Neural cell (in vitro differentiated cells): Measurements from ENCODE around the gene ZRANB1.

Experiments used
- EZH2 ChIP-seq: fragments of 200-600, 300-800 bp; shearing (Covaris generic), sonication (generic); IDR thresholded peaks from 2 replicates; pipeline ENCODE4 v1.6.1; 2014; ENCODE audit warnings: antibody characterized with exemption, low read length, borderline replicate concordance, mild to moderate bottlenecking; ENCODE audit not compliant: insufficient read depth, poor library complexity, severe bottlenecking
- TF ChIP-seq, protein P1 (sequence below): fragments of 450-650 bp; IDR thresholded peaks from 2 replicates; pipeline ENCODE4 v1.5.1; 2014; ENCODE audit warnings: antibody characterized with exemption, mild to moderate bottlenecking, moderate library complexity; ENCODE audit not compliant: poor library complexity, severe bottlenecking

DNA sequence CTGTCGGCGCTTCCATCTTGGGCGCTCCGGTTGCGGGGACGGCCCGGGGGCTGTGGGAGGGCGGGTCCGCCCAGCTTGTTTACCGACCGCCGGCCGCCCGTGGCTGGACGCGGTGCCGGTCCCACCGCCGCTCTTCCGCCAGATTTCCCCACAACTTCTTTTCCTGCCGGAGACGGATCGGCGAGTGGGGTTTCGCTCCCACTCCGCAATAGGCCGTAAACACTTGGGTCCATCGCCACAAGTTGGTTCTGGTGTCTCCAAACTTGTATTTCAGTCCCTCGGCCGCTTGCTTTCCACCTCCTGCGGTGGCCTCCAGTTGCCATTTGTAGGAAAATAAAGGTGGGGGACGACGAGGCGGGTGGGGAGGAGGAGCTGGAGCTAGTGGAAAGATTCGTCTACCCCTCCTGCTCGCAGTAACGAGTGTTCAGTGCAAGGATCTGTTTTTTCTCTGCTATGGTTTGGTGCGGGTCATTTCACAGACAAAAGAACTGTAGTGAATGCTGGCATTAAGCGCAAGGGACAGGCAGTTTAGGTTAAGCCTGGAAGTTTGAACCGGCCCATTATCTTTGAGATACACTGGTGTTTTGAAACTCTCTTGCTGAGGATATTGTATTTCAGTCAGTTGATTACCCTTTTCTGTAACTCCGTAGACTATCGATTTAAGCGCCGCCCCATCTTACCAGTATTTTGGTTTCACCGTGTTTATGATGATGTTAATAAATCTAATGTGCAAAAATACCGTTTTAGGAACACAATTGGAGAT lies 24.3 kb upstream of the ZRANB1 start:
- TF ChIP-seq, protein P1, sequence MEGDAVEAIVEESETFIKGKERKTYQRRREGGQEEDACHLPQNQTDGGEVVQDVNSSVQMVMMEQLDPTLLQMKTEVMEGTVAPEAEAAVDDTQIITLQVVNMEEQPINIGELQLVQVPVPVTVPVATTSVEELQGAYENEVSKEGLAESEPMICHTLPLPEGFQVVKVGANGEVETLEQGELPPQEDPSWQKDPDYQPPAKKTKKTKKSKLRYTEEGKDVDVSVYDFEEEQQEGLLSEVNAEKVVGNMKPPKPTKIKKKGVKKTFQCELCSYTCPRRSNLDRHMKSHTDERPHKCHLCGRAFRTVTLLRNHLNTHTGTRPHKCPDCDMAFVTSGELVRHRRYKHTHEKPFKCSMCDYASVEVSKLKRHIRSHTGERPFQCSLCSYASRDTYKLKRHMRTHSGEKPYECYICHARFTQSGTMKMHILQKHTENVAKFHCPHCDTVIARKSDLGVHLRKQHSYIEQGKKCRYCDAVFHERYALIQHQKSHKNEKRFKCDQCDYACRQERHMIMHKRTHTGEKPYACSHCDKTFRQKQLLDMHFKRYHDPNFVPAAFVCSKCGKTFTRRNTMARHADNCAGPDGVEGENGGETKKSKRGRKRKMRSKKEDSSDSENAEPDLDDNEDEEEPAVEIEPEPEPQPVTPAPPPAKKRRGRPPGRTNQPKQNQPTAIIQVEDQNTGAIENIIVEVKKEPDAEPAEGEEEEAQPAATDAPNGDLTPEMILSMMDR = no peak
- TF ChIP-seq EZH2 = no peak
